Measurements from ENCODE around the gene METTL8. TPM values are rescaled to one million over a fixed set of nuclear protein-coding genes. Genes with fewer than 3 reads are reported as not detected.
A peak's percentile ranks its signal among the peaks of the same experiment; 100 is the strongest.

Gene METTL8
- total and polyA plus RNA-seq, 2 of the 13 experiments (the other 11 are each of a cell fraction or from before 2014, with no cell fraction given) = 18.6 to 68.2 TPM

DNA sequence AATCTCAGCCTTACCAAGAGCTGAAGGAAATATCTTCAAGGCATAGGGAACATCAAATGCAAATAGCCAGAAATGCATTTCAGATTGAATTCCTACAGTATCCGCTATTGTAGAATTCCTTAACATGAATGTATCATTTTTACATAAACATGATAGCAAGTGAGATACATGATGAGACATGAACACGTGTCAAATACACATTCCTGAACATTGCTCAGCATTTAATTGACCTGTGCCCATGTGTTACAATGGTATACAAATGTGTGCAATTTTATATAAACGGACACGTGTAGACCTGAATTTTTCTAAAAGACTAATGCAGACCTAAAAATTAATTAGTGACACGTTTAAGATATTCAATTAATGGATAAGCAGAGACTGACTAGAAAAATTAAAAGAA, 140.1 kb downstream of the METTL8 start:
- H3K9ac ChIP-seq (ENCODE audit: insufficient read depth, low read depth, low read length) = no peak overlapping the region
- no peak for DNase-seq (ENCODE audit: low spot score)
- TF ChIP-seq, protein P1, sequence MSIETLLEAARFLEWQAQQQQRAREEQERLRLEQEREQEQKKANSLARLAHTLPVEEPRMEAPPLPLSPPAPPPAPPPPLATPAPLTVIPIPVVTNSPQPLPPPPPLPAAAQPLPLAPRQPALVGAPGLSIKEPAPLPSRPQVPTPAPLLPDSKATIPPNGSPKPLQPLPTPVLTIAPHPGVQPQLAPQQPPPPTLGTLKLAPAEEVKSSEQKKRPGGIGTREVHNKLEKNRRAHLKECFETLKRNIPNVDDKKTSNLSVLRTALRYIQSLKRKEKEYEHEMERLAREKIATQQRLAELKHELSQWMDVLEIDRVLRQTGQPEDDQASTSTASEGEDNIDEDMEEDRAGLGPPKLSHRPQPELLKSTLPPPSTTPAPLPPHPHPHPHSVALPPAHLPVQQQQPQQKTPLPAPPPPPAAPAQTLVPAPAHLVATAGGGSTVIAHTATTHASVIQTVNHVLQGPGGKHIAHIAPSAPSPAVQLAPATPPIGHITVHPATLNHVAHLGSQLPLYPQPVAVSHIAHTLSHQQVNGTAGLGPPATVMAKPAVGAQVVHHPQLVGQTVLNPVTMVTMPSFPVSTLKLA (IDR thresholded peaks at IDR 0.05) = peak; percentile 82
- no peak for TF ChIP-seq ZKSCAN1 (IDR thresholded peaks at IDR 0.05; ENCODE audit: low read length)
- H3K4me1 ChIP-seq (ENCODE audit: insufficient read depth, low read length) = 0 out of 2 replicates have a peak, but pooled peaks cover 7% of the 10 kb centered on the region
- CTCF ChIA-PET (ENCODE audit: low intra/inter-chr PET ratio, low total read pairs) = no interaction called here
- H3K4me3 ChIP-seq (replicated peaks in 1 of 3; ENCODE audit: insufficient read depth in 1 of 3, low read depth in 2 of 3, low read length in 3 of 3) = no peak overlapping the region
- no peaks in the 10 kb centered on the region for H3K9me3 ChIP-seq (ENCODE audit: low read length)
- no peak for FAIRE-seq
- H2AFZ ChIP-seq (ENCODE audit: low read length) = no peak overlapping the region
- 31% methylated on average over 5 of the region's 5 CpGs for WGBS (ENCODE audit: low lambda C conversion rate)
- in situ Hi-C loops (cut with HindIII; ENCODE audit: extremely low pct_ligation_motif_present, low pct_unique_long_range_greater_than_20kb) (no loop called here), intact Hi-C loops (cut with micrococcal nuclease; ENCODE audit: unreplicated experiment) (no loop called here)
- no peak for ATAC-seq
- no peak overlapping the region for H3K4me2 ChIP-seq (ENCODE audit: low read depth, low read length)
- no TSS peak for BruUV-seq (replicated peaks)
- POLR2A ChIA-PET = no interaction called here
- H4K20me1 ChIP-seq (ENCODE audit: insufficient read depth, low read length) = no peaks in the 10 kb centered on the region
- H3K36me3 ChIP-seq (replicated peaks in 1 of 2; ENCODE audit: control insufficient read depth in 1 of 2, insufficient read depth in 2 of 2, low read length in 2 of 2) = no peaks in the 10 kb centered on the region
- no peaks in the 10 kb centered on the region for H3K79me2 ChIP-seq (ENCODE audit: insufficient read depth, low read length)
- no peak overlapping the region for H3K27ac ChIP-seq (ENCODE audit: extremely low read length, insufficient read depth, low read length)
- H3K27me3 ChIP-seq (ENCODE audit: control insufficient read depth in 1 of 2, insufficient read depth in 2 of 2, low read length in 2 of 2) = no peaks in the 10 kb centered on the region; a peak in 1 of 5 replicates

DNA sequence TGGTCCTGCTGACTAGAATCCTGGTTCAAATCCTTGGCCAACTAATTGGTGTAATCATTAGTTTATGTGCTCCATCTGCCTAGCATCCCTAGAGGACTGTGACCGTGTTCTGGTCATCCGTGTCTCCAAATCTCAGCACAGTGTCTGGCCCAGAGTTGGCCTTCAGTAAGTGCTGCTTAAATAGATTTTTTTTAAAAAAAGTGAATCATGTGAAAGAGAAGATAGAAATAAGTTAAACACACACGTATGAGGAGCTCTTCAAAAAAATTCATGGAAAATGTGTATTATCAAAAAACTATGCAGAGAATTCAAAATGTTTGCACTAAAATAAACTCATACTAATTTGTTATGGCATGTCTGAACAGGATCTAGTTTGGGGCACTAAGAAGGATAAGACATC, 143.8 kb downstream of the METTL8 start:
- in situ Hi-C loops (cut with HindIII; ENCODE audit: extremely low pct_ligation_motif_present, low pct_unique_long_range_greater_than_20kb) = no loop called here

More for the DNA sequence above, 143.8 kb downstream of the METTL8 start:
- POLR2A ChIA-PET = no interaction called here
- no peak for ATAC-seq
- Histone ChIP-seq H3K4me1 (ENCODE audit: insufficient read depth, low read length) (no peaks in the 10 kb centered on the region; the same call in 1 of the 2 replicates), H3K79me2 (ENCODE audit: insufficient read depth, low read length) (no peaks in the 10 kb centered on the region), H2AFZ (ENCODE audit: low read length) (no peak overlapping the region), H3K4me2 (ENCODE audit: low read depth, low read length) (no peak overlapping the region), H3K9me3 (ENCODE audit: low read length) (no peaks in the 10 kb centered on the region), H4K20me1 (ENCODE audit: insufficient read depth, low read length) (no peaks in the 10 kb centered on the region), H3K4me3 (replicated peaks in 1 of 3; ENCODE audit: insufficient read depth in 1 of 3, low read depth in 2 of 3, low read length in 3 of 3) (no peak overlapping the region), H3K36me3 (replicated peaks in 1 of 2; ENCODE audit: control insufficient read depth in 1 of 2, insufficient read depth in 2 of 2, low read length in 2 of 2) (no peaks in the 10 kb centered on the region), H3K9ac (ENCODE audit: insufficient read depth, low read depth, low read length) (no peak overlapping the region), H3K27me3 (ENCODE audit: control insufficient read depth in 1 of 2, insufficient read depth in 2 of 2, low read length in 2 of 2) (no peaks in the 10 kb centered on the region; a peak in 1 of 5 replicates), H3K27ac (ENCODE audit: extremely low read length, insufficient read depth, low read length) (no peak overlapping the region)
- FAIRE-seq = no peak
- BruUV-seq (replicated peaks) = no TSS peak
- WGBS (ENCODE audit: low lambda C conversion rate) = 64% methylated on average over 3 of the region's 3 CpGs
- DNase-seq (ENCODE audit: low spot score) = no peak
- intact Hi-C loops (cut with micrococcal nuclease; ENCODE audit: unreplicated experiment) = no loop called here
- TF ChIP-seq, protein P2, sequence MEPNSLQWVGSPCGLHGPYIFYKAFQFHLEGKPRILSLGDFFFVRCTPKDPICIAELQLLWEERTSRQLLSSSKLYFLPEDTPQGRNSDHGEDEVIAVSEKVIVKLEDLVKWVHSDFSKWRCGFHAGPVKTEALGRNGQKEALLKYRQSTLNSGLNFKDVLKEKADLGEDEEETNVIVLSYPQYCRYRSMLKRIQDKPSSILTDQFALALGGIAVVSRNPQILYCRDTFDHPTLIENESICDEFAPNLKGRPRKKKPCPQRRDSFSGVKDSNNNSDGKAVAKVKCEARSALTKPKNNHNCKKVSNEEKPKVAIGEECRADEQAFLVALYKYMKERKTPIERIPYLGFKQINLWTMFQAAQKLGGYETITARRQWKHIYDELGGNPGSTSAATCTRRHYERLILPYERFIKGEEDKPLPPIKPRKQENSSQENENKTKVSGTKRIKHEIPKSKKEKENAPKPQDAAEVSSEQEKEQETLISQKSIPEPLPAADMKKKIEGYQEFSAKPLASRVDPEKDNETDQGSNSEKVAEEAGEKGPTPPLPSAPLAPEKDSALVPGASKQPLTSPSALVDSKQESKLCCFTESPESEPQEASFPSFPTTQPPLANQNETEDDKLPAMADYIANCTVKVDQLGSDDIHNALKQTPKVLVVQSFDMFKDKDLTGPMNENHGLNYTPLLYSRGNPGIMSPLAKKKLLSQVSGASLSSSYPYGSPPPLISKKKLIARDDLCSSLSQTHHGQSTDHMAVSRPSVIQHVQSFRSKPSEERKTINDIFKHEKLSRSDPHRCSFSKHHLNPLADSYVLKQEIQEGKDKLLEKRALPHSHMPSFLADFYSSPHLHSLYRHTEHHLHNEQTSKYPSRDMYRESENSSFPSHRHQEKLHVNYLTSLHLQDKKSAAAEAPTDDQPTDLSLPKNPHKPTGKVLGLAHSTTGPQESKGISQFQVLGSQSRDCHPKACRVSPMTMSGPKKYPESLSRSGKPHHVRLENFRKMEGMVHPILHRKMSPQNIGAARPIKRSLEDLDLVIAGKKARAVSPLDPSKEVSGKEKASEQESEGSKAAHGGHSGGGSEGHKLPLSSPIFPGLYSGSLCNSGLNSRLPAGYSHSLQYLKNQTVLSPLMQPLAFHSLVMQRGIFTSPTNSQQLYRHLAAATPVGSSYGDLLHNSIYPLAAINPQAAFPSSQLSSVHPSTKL (CRISPR knock-in tag; IDR thresholded peaks at IDR 0.05) = no peak
- CTCF ChIA-PET (ENCODE audit: low intra/inter-chr PET ratio, low total read pairs) = no interaction called here

All from HepG2 (cell line).